ENCODE results near the gene RENBP. TPM values are rescaled to one million over a fixed set of nuclear protein-coding genes. Genes with fewer than 3 reads are reported as not detected.

The RENBP gene
- total and polyA plus RNA-seq, 2 of the 13 experiments (the other 11 are each of a cell fraction or from before 2014, with no cell fraction given) = 1.4 to 2.6 TPM

- no peak for TF ChIP-seq AFF4 (CRISPR knock-in tag; IDR thresholded peaks at IDR 0.05)
- no peak for TF ChIP-seq ZNF530 (CRISPR knock-in tag; IDR thresholded peaks at IDR 0.05; ENCODE audit: low read depth)
- TF ChIP-seq ZNF564 (CRISPR knock-in tag; IDR thresholded peaks at IDR 0.05) = no peak
- TF ChIP-seq NFIC (IDR thresholded peaks at IDR 0.05; ENCODE audit: low read length) = no peak
- TF ChIP-seq TBP (CRISPR knock-in tag; IDR thresholded peaks at IDR 0.05) = no peak
- TF ChIP-seq, protein P1, sequence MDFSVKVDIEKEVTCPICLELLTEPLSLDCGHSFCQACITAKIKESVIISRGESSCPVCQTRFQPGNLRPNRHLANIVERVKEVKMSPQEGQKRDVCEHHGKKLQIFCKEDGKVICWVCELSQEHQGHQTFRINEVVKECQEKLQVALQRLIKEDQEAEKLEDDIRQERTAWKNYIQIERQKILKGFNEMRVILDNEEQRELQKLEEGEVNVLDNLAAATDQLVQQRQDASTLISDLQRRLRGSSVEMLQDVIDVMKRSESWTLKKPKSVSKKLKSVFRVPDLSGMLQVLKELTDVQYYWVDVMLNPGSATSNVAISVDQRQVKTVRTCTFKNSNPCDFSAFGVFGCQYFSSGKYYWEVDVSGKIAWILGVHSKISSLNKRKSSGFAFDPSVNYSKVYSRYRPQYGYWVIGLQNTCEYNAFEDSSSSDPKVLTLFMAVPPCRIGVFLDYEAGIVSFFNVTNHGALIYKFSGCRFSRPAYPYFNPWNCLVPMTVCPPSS (IDR thresholded peaks at IDR 0.05) = no peak
- no peak for TF ChIP-seq MYPOP (CRISPR knock-in tag; IDR thresholded peaks at IDR 0.05)
- no peak for TF ChIP-seq CREB3 (CRISPR knock-in tag; IDR thresholded peaks at IDR 0.05)
- TF ChIP-seq ZNF83 (CRISPR knock-in tag; IDR thresholded peaks at IDR 0.05; ENCODE audit: borderline replicate concordance) = no peak
- no peak for TF ChIP-seq ZNF703 (CRISPR knock-in tag; IDR thresholded peaks at IDR 0.05; ENCODE audit: borderline replicate concordance)
- no peak for TF ChIP-seq PLSCR1 (CRISPR knock-in tag; IDR thresholded peaks at IDR 0.05; ENCODE audit: borderline replicate concordance)
- no peak for TF ChIP-seq ZFP90 (CRISPR knock-in tag; IDR thresholded peaks at IDR 0.05; ENCODE audit: borderline replicate concordance)
- TF ChIP-seq ZNF660 (CRISPR knock-in tag; IDR thresholded peaks at IDR 0.05; ENCODE audit: borderline replicate concordance, low read depth) = no peak
- TF ChIP-seq, protein P2, sequence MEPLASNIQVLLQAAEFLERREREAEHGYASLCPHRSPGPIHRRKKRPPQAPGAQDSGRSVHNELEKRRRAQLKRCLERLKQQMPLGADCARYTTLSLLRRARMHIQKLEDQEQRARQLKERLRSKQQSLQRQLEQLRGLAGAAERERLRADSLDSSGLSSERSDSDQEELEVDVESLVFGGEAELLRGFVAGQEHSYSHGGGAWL (CRISPR knock-in tag; IDR thresholded peaks at IDR 0.05) = no peak
- TF ChIP-seq HNRNPLL (IDR thresholded peaks at IDR 0.05; ENCODE audit: low read depth, low read length, poor library complexity, severe bottlenecking) = peak; percentile 63
- no peak for TF ChIP-seq ZNF772 (CRISPR knock-in tag; IDR thresholded peaks at IDR 0.05)
- TF ChIP-seq, protein P3, sequence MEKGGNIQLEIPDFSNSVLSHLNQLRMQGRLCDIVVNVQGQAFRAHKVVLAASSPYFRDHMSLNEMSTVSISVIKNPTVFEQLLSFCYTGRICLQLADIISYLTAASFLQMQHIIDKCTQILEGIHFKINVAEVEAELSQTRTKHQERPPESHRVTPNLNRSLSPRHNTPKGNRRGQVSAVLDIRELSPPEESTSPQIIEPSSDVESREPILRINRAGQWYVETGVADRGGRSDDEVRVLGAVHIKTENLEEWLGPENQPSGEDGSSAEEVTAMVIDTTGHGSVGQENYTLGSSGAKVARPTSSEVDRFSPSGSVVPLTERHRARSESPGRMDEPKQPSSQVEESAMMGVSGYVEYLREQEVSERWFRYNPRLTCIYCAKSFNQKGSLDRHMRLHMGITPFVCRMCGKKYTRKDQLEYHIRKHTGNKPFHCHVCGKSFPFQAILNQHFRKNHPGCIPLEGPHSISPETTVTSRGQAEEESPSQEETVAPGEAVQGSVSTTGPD (CRISPR knock-in tag; IDR thresholded peaks at IDR 0.05) = no peak
- TF ChIP-seq SP1 (IDR thresholded peaks at IDR 0.05) = no peak
- no peak; the same call in 1 of the 2 replicates for TF ChIP-seq SP1 (CRISPR knock-in tag; IDR thresholded peaks at IDR 0.05)
Measured at GRCh38 chrX:153927922-153928760, 16.3 kb downstream of the RENBP start (continued).

All from HepG2 (cell line).